CD4-positive, alpha-beta T cell treated with Interleukin-21 for 1 hour (primary cell): ENCODE results near the gene IL13.

Source experiments
- DNase-seq: peaks from one replicate; pipeline ENCODE4 v3.0.0-alpha.2; 2020

IL13 gene

DNA sequence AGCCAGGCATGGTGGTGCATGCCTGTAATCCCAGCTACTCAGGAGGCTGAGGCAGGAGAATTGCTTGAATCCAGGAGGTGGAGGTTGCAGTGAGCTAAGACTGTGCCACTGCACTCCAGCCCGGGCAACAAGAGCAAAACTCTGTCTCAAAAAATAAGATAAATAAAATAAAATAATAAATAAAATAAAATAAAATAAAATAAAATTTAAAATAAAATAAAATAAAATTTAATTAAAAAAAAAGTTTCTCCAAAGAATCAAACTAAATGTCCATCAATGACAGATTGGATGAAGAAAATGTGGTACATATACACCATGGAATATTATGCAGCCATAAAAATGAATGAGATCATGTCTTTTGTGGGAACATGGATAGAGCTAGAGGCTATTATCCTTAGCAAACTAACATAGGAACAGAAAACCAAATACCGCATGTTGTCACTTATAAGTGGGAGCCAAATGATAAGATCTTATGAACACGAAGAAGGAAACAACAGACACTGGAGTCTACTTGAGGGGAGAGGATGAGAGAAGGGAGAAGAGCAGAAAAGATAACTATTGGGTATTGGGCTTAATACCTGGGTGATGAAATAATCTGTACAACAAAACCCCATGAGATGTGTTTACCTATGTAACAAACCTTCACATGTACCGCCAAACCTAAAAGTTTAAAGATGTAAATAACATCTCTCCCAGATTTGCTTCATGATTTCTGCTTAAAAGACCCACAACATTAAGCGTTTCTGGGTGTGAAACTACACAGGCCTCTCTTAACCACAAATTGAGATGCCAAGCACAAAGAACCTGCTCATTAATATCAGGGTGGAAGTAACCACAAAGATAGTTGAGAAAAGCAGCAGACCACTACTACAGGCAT, 34.0 kb downstream of the IL13 start:
- peak; percentile 11 for DNase-seq

DNA sequence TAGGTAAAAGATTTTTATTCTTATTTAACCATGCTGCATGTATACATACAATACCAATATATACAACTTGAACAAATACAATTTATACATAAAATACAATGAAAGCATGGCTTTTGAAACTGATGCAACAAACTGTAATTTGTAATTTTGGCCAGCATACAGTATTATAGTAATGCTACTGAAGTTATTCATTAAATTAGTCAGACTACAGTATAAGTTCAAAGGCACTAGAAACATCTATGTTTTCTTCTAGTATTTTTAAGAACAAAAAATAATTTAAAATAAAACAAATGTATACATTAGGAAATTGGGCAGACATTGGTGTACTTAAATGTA, 34.6 kb downstream of the IL13 start:
- DNase-seq, result no peak

DNA sequence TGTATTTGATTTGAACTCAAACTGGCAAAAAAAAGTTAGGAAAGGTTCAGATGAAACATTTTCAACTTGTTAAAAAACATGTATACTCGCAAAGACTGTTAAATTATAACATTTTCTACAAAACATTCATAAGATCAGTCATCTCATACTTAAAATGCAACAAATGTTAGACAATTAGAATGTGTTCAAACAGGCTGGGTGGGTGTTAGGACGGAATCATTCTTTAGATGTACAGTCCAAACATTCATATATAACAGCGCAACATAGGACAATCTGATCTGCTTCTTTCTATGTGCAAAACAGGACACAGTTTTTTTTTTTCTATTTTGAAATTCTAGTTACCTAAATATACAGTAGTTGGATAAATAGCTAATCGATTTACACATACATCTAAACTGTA, 38.0 kb downstream of the IL13 start:
- DNase-seq, result no peak

DNA sequence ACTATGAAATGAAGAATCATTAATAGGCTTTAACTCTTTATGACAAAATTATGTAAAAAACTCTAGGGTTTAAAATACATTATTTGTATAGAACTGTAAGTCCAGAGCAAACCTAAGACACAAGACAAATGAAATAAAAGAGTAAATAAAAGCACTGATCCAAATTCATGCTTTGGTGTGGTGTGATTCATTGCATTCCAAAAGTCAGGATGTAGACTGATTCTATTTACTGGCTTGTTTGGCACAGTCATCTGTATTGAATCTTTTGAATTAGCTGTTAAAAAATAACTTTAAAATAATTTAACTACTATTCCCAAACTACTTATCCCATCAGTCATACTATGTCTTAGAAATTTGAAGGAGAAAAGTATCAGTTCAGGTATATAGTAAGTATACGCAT, 46.9 kb downstream of the IL13 start:
- DNase-seq, result no peak

DNA sequence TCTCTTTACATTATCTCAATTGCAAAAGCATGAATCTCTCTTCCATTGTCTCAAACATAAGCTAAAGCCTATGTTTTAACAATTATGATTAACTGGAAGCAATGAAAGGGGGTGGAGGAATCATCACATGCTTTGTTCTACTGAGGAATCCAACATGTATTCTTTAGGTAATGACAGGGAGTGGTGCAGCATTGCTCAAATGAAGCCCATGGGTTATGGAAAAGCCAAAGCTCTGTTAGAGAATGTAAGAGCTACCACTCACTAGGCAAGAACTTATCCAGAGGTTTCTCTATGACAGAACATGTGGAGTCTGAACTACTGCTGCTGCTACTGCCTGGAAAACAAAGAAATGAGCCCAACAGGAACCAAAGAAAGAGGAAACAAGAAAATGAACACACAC, 50.7 kb downstream of the IL13 start:
- DNase-seq, result no peak
